Cardiac muscle cell (in vitro differentiated cells and primary cell): Measurements from ENCODE around the gene SMYD3. TPM values are rescaled to one million over a fixed set of nuclear protein-coding genes. Genes with fewer than 3 reads are reported as not detected.
A peak's percentile ranks its signal among the peaks of the same experiment; 100 is the strongest.

Experiments used
- DNase-seq, 2 donors: peaks; one replicate each; pipeline versions ENCODE4 v3.0.0 to v3.0.0-alpha.2; 2010 to 2017; ENCODE audit warnings: low read depth in 1 of 2, low spot score in 1 of 2
- H3K27ac ChIP-seq: fragments of 200-600 bp; sonication (generic); 2 replicates; pipeline ENCODE4 v1.5.1; 2016
- H3K27me3 ChIP-seq: fragments of 200-600 bp; sonication (generic); 2 replicates; pipeline ENCODE4 v1.6.0; 2016; ENCODE audit warnings: control low read depth
- H3K36me3 ChIP-seq: fragments of 200-600 bp; sonication (generic); 2 replicates; pipeline ENCODE4 v1.5.1; 2016; ENCODE audit warnings: control low read depth
- H3K4me1 ChIP-seq: fragments of 200-600 bp; sonication (generic); 2 replicates; pipeline ENCODE4 v1.8.1; 2017; ENCODE audit warnings: low read depth, mild to moderate bottlenecking, mixed run types
- H3K4me3 ChIP-seq: fragments of 200-600 bp; sonication (generic); 2 replicates; pipeline ENCODE4 v1.5.1; 2016; ENCODE audit warnings: mild to moderate bottlenecking
- H3K9me3 ChIP-seq: fragments of 200-600 bp; sonication (generic); 2 replicates; pipeline ENCODE4 v1.5.1; 2017; ENCODE audit warnings: low read depth, mild to moderate bottlenecking, control low read depth
- polyA plus RNA-seq: library from polyadenylated mRNA; unstranded; fragments of >200 nt; fragmentation: Nextera tagmentation; extraction: Ambion mirVana; gene quantifications from 2 replicates; pipeline ENCODE4 v1.2.1, GENCODE V29; 2016
- total RNA-seq: library from RNA; depleted of rRNA; stranded (reverse); fragments of >200 nt; gene quantifications from 2 replicates; pipeline ENCODE4 v1.2.3, GENCODE V29; 2016
- TF ChIP-seq, protein P1 (sequence below): IDR thresholded peaks from 2 replicates; pipeline ENCODE4 v1.5.1; 2012; ENCODE audit warnings: low read depth, mild to moderate bottlenecking, low read length

Gene SMYD3
- total and polyA plus RNA-seq, 2 experiments from 2014 or later: 47.2 to 50.8 TPM

DNA sequence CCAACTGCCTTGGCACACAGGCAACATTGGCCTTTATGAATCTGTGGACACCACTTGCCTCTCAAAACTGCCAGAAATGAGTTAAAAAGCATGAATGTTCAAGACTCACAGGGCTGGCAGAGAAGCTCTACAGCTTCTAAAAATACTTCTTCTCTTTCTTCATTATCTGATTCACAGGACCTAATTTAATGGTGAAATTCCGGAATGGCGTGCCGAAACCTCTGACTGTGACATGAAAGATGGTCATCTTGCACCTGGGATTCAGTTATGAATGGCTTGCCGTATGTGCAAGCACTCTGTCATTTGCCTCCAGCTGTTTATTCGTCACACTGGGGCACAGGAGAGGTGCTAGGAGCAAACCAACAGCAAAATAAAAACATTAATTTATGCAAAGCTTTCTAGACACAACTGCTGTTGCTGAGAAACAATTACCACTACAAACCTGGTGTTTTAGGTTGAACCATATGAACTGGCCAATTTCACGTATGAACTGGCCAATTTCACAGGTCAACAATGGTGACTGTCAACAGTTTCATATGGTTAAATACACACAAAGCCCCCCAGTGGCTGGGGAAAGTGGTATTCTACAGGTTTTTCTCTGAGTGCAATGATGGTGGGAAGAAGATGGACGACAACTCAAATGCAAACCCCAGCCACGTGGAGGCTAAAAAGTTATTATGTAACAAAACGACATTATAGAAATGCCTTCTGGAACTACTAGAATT is 704.0 kb downstream of the SMYD3 start:
- H3K4me3 ChIP-seq: no peak overlapping the region
- H3K36me3 ChIP-seq: no peaks in the 10 kb centered on the region
- H3K27ac ChIP-seq: no peak overlapping the region
- DNase-seq: no peak
- peaks cover 43% of the 10 kb centered on the region for H3K4me1 ChIP-seq
- TF ChIP-seq, protein P1, sequence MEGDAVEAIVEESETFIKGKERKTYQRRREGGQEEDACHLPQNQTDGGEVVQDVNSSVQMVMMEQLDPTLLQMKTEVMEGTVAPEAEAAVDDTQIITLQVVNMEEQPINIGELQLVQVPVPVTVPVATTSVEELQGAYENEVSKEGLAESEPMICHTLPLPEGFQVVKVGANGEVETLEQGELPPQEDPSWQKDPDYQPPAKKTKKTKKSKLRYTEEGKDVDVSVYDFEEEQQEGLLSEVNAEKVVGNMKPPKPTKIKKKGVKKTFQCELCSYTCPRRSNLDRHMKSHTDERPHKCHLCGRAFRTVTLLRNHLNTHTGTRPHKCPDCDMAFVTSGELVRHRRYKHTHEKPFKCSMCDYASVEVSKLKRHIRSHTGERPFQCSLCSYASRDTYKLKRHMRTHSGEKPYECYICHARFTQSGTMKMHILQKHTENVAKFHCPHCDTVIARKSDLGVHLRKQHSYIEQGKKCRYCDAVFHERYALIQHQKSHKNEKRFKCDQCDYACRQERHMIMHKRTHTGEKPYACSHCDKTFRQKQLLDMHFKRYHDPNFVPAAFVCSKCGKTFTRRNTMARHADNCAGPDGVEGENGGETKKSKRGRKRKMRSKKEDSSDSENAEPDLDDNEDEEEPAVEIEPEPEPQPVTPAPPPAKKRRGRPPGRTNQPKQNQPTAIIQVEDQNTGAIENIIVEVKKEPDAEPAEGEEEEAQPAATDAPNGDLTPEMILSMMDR: no peak
- no peaks in the 10 kb centered on the region for H3K9me3 ChIP-seq
- H3K27me3 ChIP-seq: no peaks in the 10 kb centered on the region

DNA sequence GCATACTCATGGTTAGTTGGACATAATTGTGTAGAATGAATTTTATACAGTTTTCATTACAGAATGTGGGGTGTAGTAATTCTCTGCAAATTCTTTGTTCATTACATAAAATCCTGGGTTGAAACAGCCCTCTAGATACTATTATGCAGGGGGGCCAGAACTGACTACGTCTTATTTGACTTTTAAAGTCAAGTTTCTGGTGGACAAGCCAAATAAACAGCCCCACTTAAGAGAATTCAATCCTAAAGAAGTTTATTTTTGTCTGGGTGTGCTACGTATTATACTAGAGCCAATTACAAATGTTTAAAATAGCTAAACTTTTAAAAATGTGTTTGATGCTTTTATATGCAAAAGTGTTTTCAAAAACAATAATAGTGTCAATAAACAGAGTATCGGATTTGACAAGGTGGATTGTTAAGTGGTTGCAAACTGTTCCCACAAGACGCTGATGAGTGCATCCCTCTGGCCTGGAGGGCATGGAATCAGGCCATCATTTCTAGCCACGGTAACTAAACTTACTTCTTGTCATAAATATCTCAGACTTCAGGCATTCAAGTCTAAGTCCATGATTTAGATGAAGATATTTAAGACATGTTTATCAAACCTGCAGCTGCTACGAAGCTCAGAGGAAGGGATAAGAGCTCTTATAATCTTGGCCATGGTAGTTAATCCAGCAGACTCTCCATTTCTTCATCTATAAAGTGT is 706.0 kb downstream of the SMYD3 start:
- TF ChIP-seq, protein P1: no peak
- Histone ChIP-seq H3K27me3 (no peaks in the 10 kb centered on the region), H3K36me3 (no peaks in the 10 kb centered on the region), H3K27ac (no peak overlapping the region), H3K4me1 (peaks cover 40% of the 10 kb centered on the region), H3K4me3 (no peak overlapping the region), H3K9me3 (no peaks in the 10 kb centered on the region)
- DNase-seq: no peak

DNA sequence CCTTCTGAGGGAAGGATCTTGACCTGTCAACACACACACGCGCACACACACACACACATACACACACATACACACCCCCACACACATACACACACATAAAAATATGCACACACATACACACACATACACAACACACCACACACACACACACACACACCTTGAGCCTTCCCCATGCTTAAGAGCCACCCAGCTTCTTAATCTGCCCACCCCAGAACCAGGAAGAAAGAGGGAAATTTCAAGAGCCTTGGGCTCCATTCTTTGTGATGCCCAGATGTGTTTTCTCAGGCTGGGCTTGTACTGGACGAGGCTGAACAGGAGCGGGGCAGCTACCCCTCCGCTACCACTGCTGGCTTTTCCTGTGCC is 708.7 kb downstream of the SMYD3 start:
- Histone ChIP-seq H3K4me1 (peaks cover 47% of the 10 kb centered on the region), H3K27me3 (no peaks in the 10 kb centered on the region), H3K4me3 (no peak overlapping the region), H3K9me3 (no peaks in the 10 kb centered on the region), H3K27ac (peak overlapping the region; percentile 61), H3K36me3 (no peaks in the 10 kb centered on the region)
- TF ChIP-seq, protein P1: no peak
- peak in 1 of 2 donors; percentile 14 for DNase-seq

DNA sequence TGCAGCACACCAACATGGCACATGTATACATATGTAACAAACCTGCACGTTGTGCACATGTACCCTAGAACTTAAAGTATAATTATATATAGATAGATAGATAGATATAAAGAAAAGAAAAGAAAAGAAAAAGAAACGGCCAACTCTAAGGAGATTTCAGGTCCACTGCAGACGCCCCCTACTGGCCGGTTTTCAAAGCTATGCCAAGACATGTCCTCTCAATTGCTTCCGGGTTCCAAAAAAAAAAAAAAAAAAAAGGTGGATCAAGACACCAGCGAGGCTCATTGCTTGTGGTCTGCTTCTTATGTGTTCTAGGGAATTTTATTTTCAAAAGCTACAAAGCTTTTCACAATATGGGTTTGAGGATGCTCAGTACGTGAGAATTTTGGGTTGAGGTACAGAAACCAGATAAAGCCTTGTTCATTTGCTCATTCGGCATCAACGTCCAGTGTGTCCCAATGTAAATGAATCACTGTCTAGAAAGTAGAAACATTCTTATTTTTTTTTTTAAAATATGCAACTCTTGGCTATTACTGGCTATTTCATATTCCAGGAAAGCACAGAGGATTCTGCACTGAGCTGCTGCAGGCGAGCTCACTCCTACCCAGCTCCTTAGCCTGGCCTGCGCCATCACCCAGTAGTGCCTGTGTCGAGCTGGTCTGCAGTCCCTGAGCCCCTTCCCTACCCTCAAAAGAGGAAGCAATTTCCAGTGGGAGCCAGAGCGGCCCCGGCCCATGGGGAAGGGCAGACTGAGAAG is 709.3 kb downstream of the SMYD3 start:
- H3K9me3 ChIP-seq: no peaks in the 10 kb centered on the region
- no peak overlapping the region for H3K4me3 ChIP-seq
- DNase-seq: peak; percentile 22 to 31
- H3K36me3 ChIP-seq: no peaks in the 10 kb centered on the region
- TF ChIP-seq, protein P1: peak; percentile 36
- peaks cover 44% of the 10 kb centered on the region for H3K4me1 ChIP-seq
- H3K27me3 ChIP-seq: no peaks in the 10 kb centered on the region
- H3K27ac ChIP-seq: peak overlapping the region; percentile 61

DNA sequence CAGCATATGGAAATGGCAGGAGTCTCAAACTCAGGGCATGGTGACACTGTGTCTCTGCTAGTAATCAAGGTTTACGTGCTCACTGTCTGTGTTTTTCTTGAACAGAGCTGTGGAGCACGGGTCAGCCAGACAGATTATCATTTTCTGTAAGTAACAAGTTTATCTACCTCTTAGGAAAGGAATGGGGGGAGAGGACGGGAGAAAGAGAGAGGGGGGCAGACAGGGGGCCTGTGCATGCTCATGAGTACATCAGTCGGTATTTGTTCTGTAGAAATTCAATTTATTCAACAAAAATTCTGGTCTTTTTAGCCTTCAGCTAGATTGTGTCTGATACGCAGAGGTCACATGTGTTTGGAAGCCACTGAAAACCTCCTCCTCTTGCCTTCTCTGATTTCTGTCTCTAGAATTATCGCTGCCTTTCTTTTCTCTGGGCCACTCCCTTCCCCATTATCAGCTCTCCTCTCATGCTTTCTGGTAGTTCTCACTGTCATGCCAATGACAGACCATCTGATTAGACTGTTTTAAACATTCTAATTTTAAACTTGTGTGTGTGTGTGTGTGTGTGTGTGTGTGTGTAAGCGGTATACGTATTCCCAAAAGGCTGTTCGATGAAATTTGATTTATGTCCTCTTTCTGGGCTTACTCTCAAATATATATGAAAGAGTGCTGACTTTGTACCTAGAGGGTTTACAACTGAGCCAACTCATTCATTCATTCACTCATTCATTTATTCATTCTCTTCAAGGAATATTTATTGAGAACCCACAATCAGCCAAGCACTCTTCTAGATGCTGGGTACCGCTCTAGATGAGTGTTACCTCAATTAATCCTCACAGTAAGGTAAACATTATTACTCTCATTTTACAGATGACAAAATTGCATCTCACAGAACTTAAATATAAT is 715.4 kb downstream of the SMYD3 start:
- peak; percentile 76 to 81 for DNase-seq
- no peaks in the 10 kb centered on the region for H3K27me3 ChIP-seq
- TF ChIP-seq, protein P1: no peak
- H3K36me3 ChIP-seq: no peaks in the 10 kb centered on the region
- no peak overlapping the region for H3K4me3 ChIP-seq
- H3K9me3 ChIP-seq: no peaks in the 10 kb centered on the region
- H3K4me1 ChIP-seq: peaks cover 58% of the 10 kb centered on the region
- H3K27ac ChIP-seq: peak overlapping the region; percentile 95
